GM06990 (cell line): ENCODE data around the gene IGF1R.

Experiments
- DNase-seq: peaks from one replicate; pipeline ENCODE4 v3.0.0-alpha.2; 2011; ENCODE audit not compliant: insufficient read length; ENCODE audit errors: extremely low read depth
- H3K27me3 ChIP-seq: replicated peaks from 2 replicates; pipeline ENCODE4 v1.6.0; 2011; ENCODE audit warnings: low read length; ENCODE audit not compliant: control insufficient read depth, insufficient read depth
- H3K36me3 ChIP-seq: 2 replicates; pipeline ENCODE4 v1.5.1; 2011; ENCODE audit warnings: low read length; ENCODE audit not compliant: control insufficient read depth, insufficient read depth
- H3K4me3 ChIP-seq: replicated peaks from 2 replicates; pipeline ENCODE4 v1.5.1; 2011; ENCODE audit warnings: low read depth, mild to moderate bottlenecking, control low read depth, low read length
- CTCF ChIP-seq: IDR thresholded peaks from 2 replicates; pipeline ENCODE4 v1.5.1; 2011; ENCODE audit warnings: low read length, control low read depth, mild to moderate bottlenecking, inconsistent platforms; ENCODE audit not compliant: insufficient read depth, poor library complexity, severe bottlenecking

IGF1R gene

GRCh38 chr15:98868564-98868963 is 220.2 kb downstream of the IGF1R start:
- H3K27me3 ChIP-seq, result no peaks in the 10 kb centered on the region
- TF ChIP-seq CTCF, result no peak
- H3K4me3 ChIP-seq, result no peak overlapping the region
- no peaks in the 10 kb centered on the region for H3K36me3 ChIP-seq
- DNase-seq, result no peak

- DNase-seq, result no peak
- TF ChIP-seq CTCF, result no peak
- Histone ChIP-seq H3K27me3 (no peaks in the 10 kb centered on the region), H3K36me3 (no peaks in the 10 kb centered on the region), H3K4me3 (no peak overlapping the region)
Observed at GRCh38 chr15:98870788-98871187, 222.4 kb downstream of the IGF1R start.

GRCh38 chr15:98872774-98873173 is 224.4 kb downstream of the IGF1R start:
- no peak overlapping the region for H3K4me3 ChIP-seq
- no peaks in the 10 kb centered on the region for H3K27me3 ChIP-seq
- no peak for TF ChIP-seq CTCF
- H3K36me3 ChIP-seq, result no peaks in the 10 kb centered on the region
- DNase-seq, result no peak

- Histone ChIP-seq H3K36me3 (no peaks in the 10 kb centered on the region), H3K4me3 (no peak overlapping the region), H3K27me3 (no peaks in the 10 kb centered on the region)
- TF ChIP-seq CTCF, result no peak
- no peak for DNase-seq
Observed at GRCh38 chr15:98873441-98874218, 225.3 kb downstream of the IGF1R start.

GRCh38 chr15:98874370-98874769 is 226.0 kb downstream of the IGF1R start:
- DNase-seq, result no peak
- TF ChIP-seq CTCF, result no peak
- Histone ChIP-seq H3K4me3 (no peak overlapping the region), H3K27me3 (no peaks in the 10 kb centered on the region), H3K36me3 (no peaks in the 10 kb centered on the region)
